GM23338 (cell line): ENCODE measurements around the gene SELENON. TPM values are rescaled to one million over a fixed set of nuclear protein-coding genes. Genes with fewer than 3 reads are reported as not detected.

Experiments used
- ATAC-seq: fragments of 200-7000 bp; cut with Tn5 transposase; 3 replicates; pipeline ENCODE4 v1.9.1; 2020
- DNase-seq: peaks from one replicate; pipeline ENCODE4 v3.0.0-alpha.2; 2015; ENCODE audit warnings: low spot score
- H2AFZ ChIP-seq: fragments of 200-600 bp; sonication (generic); 2 replicates; pipeline ENCODE4 v1.8.0; 2016; ENCODE audit warnings: antibody characterized with exemption, mild to moderate bottlenecking, moderate library complexity
- H3F3A ChIP-seq: fragments of 200-600 bp; sonication (generic); replicated peaks from 2 replicates; pipeline ENCODE4 v1.8.0; 2017; ENCODE audit warnings: antibody characterized with exemption, mixed run types, low read depth
- H3K27ac ChIP-seq: fragments of 200-600 bp; sonication (generic); 2 replicates; pipeline ENCODE4 v1.6.1; 2016; ENCODE audit warnings: low read depth
- H3K27me3 ChIP-seq: fragments of 200-600 bp; sonication (generic); 2 replicates; pipeline ENCODE4 v1.8.0; 2016; ENCODE audit warnings: mild to moderate bottlenecking, mixed run types, moderate library complexity; ENCODE audit not compliant: insufficient read depth
- H3K36me3 ChIP-seq: fragments of 200-600 bp; sonication (generic); 2 replicates; pipeline ENCODE4 v1.8.0; 2016; ENCODE audit warnings: mild to moderate bottlenecking; ENCODE audit not compliant: insufficient read depth
- H3K4me1 ChIP-seq: fragments of 200-600 bp; sonication (generic); 2 replicates; pipeline ENCODE4 v1.8.0; 2016; ENCODE audit warnings: mild to moderate bottlenecking, moderate library complexity; ENCODE audit not compliant: insufficient read depth
- H3K4me2 ChIP-seq: fragments of 200-600 bp; sonication (generic); 2 replicates; pipeline ENCODE4 v1.7.1; 2017; ENCODE audit warnings: mixed run types
- H3K4me3 ChIP-seq: fragments of 200-600 bp; sonication (generic); 2 replicates; pipeline ENCODE4 v1.6.1; 2016; ENCODE audit warnings: mixed run types
- H3K79me2 ChIP-seq: fragments of 200-600 bp; sonication (generic); replicated peaks from 2 replicates; pipeline ENCODE4 v1.8.0; 2017; ENCODE audit warnings: mild to moderate bottlenecking; ENCODE audit not compliant: insufficient read depth
- H3K9me2 ChIP-seq: fragments of 200-600 bp; sonication (generic); 2 replicates; pipeline ENCODE4 v1.8.0; 2017; ENCODE audit not compliant: insufficient read depth
- H4K20me1 ChIP-seq: fragments of 200-600 bp; sonication (generic); replicated peaks from 2 replicates; pipeline ENCODE4 v1.8.0; 2017; ENCODE audit warnings: mild to moderate bottlenecking; ENCODE audit not compliant: insufficient read depth
- H3K27ac Mint-ChIP-seq: 2 replicates; pipeline ENCODE4 v1.8.0; 2020; ENCODE audit warnings: inconsistent platforms, mild to moderate bottlenecking, moderate library complexity, mixed read lengths
- H3K27me3 Mint-ChIP-seq: 3 replicates; pipeline ENCODE4 v1.8.0; 2022; ENCODE audit warnings: low read depth, mild to moderate bottlenecking, moderate library complexity, mixed read lengths, inconsistent platforms; ENCODE audit not compliant: insufficient read depth, poor library complexity
- H3K36me3 Mint-ChIP-seq: 3 replicates; pipeline ENCODE4 v1.8.0; 2021; ENCODE audit warnings: low read depth, mild to moderate bottlenecking, inconsistent platforms, moderate library complexity, mixed read lengths
- H3K4me1 Mint-ChIP-seq: 3 replicates; pipeline ENCODE4 v1.8.0; 2020; ENCODE audit warnings: mild to moderate bottlenecking, inconsistent platforms, mixed read lengths
- H3K4me3 Mint-ChIP-seq: 3 replicates; pipeline ENCODE4 v1.8.0; 2021; ENCODE audit warnings: moderate library complexity, mild to moderate bottlenecking, inconsistent platforms, mixed read lengths
- H3K9me3 Mint-ChIP-seq: 3 replicates; pipeline ENCODE4 v1.8.0; 2020; ENCODE audit warnings: moderate library complexity, mild to moderate bottlenecking, inconsistent platforms, mixed read lengths
- CREB1 ChIP-seq: fragments of 250-450 bp; sonication (Bioruptor Pico); IDR thresholded peaks from 2 replicates; pipeline ENCODE4 v1.5.0; 2020; ENCODE audit warnings: low read depth, mild to moderate bottlenecking, moderate library complexity
- CTCF ChIP-seq, 2 experiments: fragments of 200-600 bp in 1 of 2; sonication (generic) in 1 of 2; conservative IDR thresholded peaks; 2 replicates each; pipeline versions ENCODE4 v1.5.1 to v1.6.1; 2016 to 2017; ENCODE audit warnings: antibody characterized with exemption in 2 of 2, low read depth in 2 of 2, mild to moderate bottlenecking in 2 of 2, moderate library complexity in 1 of 2
- EZH2phosphoT487 ChIP-seq: fragments of 200-600 bp; sonication (generic); IDR thresholded peaks from one replicate; pipeline ENCODE4 v1.8.1; 2018; ENCODE audit warnings: antibody characterized with exemption; ENCODE audit not compliant: unreplicated experiment
- POLR2AphosphoS5 ChIP-seq: IDR thresholded peaks from 2 replicates; pipeline ENCODE4 v1.6.1; 2016; ENCODE audit warnings: antibody characterized with exemption, low read depth
- STAT1 ChIP-seq: IDR thresholded peaks from one replicate; pipeline ENCODE4 v1.6.1; 2016; ENCODE audit warnings: antibody characterized with exemption; ENCODE audit not compliant: unreplicated experiment
- polyA plus RNA-seq: library from polyadenylated mRNA; unstranded; fragments of >200 nt; fragmentation: Nextera tagmentation; extraction: Ambion mirVana; gene quantifications from 2 replicates; pipeline ENCODE4 v1.2.1, GENCODE V29; 2016
- total RNA-seq: library from RNA; depleted of rRNA; stranded (reverse); fragments of >200 nt; shearing (Covaris generic); gene quantifications from 2 replicates; pipeline ENCODE4 v1.2.3, GENCODE V29; 2014
- TF ChIP-seq, protein P1 (sequence below): fragments of 250-450 bp; sonication (Bioruptor Pico); IDR thresholded peaks from 2 replicates; pipeline ENCODE4 v1.5.0; 2020; ENCODE audit warnings: mild to moderate bottlenecking, moderate library complexity

SELENON gene
- total and polyA plus RNA-seq, 2 experiments from 2014 or later, result 17.9 to 93.2 TPM

DNA sequence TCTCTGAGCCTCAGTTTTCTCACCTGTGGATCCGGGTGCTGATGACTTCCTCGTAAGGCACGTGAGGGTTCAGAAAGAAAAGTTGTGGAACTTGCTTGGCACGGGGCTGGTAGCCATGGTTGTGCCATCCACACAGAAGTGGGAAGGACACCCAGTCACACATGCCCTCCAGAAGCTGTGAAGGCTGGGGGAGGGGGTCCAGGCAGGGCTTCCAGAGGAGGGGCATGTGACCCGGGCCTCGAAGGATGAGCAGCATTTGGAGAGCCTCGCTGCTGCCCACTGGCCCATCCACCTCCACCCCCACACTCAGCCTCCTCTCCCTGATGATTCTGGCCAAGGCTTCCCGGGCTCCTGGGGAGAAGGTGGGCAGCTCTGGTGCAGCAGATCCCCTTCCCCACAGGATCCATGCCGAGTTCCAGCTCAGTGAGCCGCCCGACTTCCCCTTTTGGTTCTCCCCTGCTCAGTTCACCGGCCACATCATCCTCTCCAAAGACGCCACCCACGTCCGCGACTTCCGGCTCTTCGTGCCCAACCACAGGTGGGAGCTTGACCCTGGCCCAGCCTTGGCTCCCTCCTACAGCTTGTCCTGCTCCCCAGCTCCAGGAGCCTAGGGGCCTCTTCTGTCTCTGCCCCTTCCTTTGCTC, 9.4 kb downstream of the SELENON start:
- Histone ChIP-seq H3K79me2 (no peaks in the 10 kb centered on the region), H3F3A (no peaks in the 10 kb centered on the region; the same call in 1 of the 2 replicates), H3K4me1 (no peaks in the 10 kb centered on the region; the same call in 1 of the 2 replicates), H3K27me3 (no peaks in the 10 kb centered on the region), H3K27ac (no peak overlapping the region), H3K9me2 (no peaks in the 10 kb centered on the region), H2AFZ (no peak overlapping the region), H4K20me1 (no peaks in the 10 kb centered on the region), H3K4me2 (no peak overlapping the region), H3K36me3 (no peaks in the 10 kb centered on the region), H3K4me3 (no peak overlapping the region)
- no peak overlapping the region for H3K27ac Mint-ChIP-seq
- no peak for TF ChIP-seq CTCF (conservative IDR thresholded peaks at IDR 0.05; ENCODE audit: low read depth in 2 of 2)
- no peak for TF ChIP-seq CREB1
- no peak for TF ChIP-seq EZH2phosphoT487
- TF ChIP-seq STAT1, result no peak
- no peak for DNase-seq
- ATAC-seq, result no peak
- H3K9me3 Mint-ChIP-seq, result no peaks in the 10 kb centered on the region
- peaks cover 18% of the 10 kb centered on the region for H3K36me3 Mint-ChIP-seq
- peaks cover 9% of the 10 kb centered on the region for H3K27me3 Mint-ChIP-seq
- H3K4me1 Mint-ChIP-seq, result no peaks in the 10 kb centered on the region
- no peak overlapping the region for H3K4me3 Mint-ChIP-seq

GRCh38 chr1:25809929-25810328, 9.9 kb downstream of the SELENON start:
- TF ChIP-seq, protein P1, sequence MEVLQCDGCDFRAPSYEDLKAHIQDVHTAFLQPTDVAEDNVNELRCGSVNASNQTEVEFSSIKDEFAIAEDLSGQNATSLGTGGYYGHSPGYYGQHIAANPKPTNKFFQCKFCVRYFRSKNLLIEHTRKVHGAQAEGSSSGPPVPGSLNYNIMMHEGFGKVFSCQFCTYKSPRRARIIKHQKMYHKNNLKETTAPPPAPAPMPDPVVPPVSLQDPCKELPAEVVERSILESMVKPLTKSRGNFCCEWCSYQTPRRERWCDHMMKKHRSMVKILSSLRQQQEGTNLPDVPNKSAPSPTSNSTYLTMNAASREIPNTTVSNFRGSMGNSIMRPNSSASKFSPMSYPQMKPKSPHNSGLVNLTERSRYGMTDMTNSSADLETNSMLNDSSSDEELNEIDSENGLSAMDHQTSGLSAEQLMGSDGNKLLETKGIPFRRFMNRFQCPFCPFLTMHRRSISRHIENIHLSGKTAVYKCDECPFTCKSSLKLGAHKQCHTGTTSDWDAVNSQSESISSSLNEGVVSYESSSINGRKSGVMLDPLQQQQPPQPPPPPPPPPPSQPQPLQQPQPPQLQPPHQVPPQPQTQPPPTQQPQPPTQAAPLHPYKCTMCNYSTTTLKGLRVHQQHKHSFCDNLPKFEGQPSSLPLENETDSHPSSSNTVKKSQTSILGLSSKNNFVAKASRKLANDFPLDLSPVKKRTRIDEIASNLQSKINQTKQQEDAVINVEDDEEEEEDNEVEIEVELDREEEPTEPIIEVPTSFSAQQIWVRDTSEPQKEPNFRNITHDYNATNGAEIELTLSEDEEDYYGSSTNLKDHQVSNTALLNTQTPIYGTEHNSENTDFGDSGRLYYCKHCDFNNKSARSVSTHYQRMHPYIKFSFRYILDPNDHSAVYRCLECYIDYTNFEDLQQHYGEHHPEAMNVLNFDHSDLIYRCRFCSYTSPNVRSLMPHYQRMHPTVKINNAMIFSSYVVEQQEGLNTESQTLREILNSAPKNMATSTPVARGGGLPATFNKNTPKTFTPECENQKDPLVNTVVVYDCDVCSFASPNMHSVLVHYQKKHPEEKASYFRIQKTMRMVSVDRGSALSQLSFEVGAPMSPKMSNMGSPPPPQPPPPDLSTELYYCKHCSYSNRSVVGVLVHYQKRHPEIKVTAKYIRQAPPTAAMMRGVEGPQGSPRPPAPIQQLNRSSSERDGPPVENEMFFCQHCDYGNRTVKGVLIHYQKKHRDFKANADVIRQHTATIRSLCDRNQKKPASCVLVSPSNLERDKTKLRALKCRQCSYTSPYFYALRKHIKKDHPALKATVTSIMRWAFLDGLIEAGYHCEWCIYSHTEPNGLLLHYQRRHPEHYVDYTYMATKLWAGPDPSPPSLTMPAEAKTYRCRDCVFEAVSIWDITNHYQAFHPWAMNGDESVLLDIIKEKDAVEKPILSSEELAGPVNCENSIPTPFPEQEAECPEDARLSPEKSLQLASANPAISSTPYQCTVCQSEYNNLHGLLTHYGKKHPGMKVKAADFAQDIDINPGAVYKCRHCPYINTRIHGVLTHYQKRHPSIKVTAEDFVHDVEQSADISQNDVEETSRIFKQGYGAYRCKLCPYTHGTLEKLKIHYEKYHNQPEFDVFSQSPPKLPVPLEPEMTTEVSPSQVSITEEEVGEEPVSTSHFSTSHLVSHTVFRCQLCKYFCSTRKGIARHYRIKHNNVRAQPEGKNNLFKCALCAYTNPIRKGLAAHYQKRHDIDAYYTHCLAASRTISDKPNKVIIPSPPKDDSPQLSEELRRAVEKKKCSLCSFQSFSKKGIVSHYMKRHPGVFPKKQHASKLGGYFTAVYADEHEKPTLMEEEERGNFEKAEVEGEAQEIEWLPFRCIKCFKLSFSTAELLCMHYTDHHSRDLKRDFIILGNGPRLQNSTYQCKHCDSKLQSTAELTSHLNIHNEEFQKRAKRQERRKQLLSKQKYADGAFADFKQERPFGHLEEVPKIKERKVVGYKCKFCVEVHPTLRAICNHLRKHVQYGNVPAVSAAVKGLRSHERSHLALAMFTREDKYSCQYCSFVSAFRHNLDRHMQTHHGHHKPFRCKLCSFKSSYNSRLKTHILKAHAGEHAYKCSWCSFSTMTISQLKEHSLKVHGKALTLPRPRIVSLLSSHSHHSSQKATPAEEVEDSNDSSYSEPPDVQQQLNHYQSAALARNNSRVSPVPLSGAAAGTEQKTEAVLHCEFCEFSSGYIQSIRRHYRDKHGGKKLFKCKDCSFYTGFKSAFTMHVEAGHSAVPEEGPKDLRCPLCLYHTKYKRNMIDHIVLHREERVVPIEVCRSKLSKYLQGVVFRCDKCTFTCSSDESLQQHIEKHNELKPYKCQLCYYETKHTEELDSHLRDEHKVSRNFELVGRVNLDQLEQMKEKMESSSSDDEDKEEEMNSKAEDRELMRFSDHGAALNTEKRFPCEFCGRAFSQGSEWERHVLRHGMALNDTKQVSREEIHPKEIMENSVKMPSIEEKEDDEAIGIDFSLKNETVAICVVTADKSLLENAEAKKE (CRISPR knock-in tag), result no peak
- TF ChIP-seq POLR2AphosphoS5, result 0 out of 2 replicates have a peak, but pooled peaks have one; percentile 4
- peak in 1 of 2 experiments; percentile 41; a peak in 2 of 4 replicates for TF ChIP-seq CTCF (conservative IDR thresholded peaks at IDR 0.05; ENCODE audit: low read depth in 2 of 2)
- H2AFZ ChIP-seq, result no peak overlapping the region
- peaks cover 9% of the 10 kb centered on the region for H3K27me3 Mint-ChIP-seq
- H3K9me2 ChIP-seq, result no peaks in the 10 kb centered on the region
- no peak overlapping the region for H3K4me3 Mint-ChIP-seq
- no peaks in the 10 kb centered on the region for H3K4me1 Mint-ChIP-seq
- DNase-seq, result no peak
- peaks cover 20% of the 10 kb centered on the region for H3K36me3 Mint-ChIP-seq
- no peaks in the 10 kb centered on the region; the same call in 1 of the 2 replicates for H3F3A ChIP-seq
- H3K79me2 ChIP-seq, result no peaks in the 10 kb centered on the region
- no peak overlapping the region for H3K4me2 ChIP-seq
- ATAC-seq, result peak; percentile 33
- no peaks in the 10 kb centered on the region for H3K9me3 Mint-ChIP-seq
- H3K27ac ChIP-seq, result no peak overlapping the region
- H3K4me1 ChIP-seq, result no peaks in the 10 kb centered on the region; the same call in 1 of the 2 replicates
- no peak overlapping the region for H3K27ac Mint-ChIP-seq
- H3K4me3 ChIP-seq, result no peak overlapping the region
- H3K36me3 ChIP-seq, result no peaks in the 10 kb centered on the region
- no peaks in the 10 kb centered on the region for H4K20me1 ChIP-seq
- H3K27me3 ChIP-seq, result no peaks in the 10 kb centered on the region
